IPS-NIHi7 (cell line): ENCODE results near the gene HSD17B11.
"Not testable (repeated sequence)": the region's sequence is repeated elsewhere in the genome, so short reads cannot be mapped to it uniquely, and the experiment has no call there.

Source experiments
- DNase-seq: peaks from one replicate; pipeline ENCODE4 v3.0.0; 2012; ENCODE audit warnings: mixed read lengths; ENCODE audit errors: extremely low spot score

The HSD17B11 gene

GRCh38 chr4:87306056-87306455 is 84.9 kb downstream of the HSD17B11 start:
- no peak for DNase-seq

DNA sequence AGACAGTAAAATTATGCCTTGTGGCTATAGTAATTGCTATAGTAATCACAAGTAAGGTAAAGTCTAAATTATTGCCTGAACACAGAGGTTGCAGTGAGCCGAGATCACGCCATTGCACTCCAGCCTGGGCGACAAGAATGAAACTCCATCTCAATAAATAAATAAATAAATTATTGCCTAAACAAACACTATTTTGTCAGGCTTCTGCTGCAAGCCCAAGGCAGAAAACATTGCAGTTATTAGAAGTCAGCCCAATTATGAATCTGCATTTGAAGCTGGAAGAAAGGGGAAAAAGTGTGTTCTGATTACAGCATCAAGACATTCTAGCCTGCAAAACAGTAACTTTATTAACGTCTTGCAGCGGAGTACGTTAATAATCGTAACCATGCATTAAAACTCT is 85.4 kb downstream of the HSD17B11 start:
- DNase-seq: no peak

- no peak for DNase-seq
Observed at GRCh38 chr4:87304745-87305432, 86.1 kb downstream of the HSD17B11 start.

DNA sequence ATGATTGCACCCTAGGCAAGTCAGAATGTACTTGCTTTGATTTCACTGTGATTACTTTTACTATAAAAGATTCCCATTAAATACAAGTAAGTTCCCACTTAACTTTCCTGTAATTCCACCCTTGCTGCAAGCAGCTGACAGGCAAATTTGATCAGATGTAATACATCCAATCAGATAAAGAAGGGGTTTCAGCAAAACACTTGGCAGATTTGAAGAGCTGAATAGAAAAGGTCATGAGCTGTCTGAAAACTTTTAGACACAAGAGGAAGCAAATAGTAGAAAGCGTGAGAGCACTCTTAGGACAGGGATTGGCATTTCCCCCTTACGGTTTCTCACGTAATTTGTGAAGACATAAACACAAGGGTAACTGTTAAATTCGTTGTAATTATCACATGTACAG is 91.1 kb downstream of the HSD17B11 start:
- DNase-seq: no peak

- DNase-seq: no peak
Observed at GRCh38 chr4:87298362-87298761, 92.6 kb downstream of the HSD17B11 start.

GRCh38 chr4:87294911-87295310 is 96.1 kb downstream of the HSD17B11 start:
- not testable (repeated sequence) for DNase-seq

- DNase-seq: not testable (repeated sequence)
Observed at GRCh38 chr4:87293889-87294288, 97.1 kb downstream of the HSD17B11 start.

- DNase-seq: no peak
Observed at GRCh38 chr4:87286970-87287369, 104.0 kb downstream of the HSD17B11 start.
